CD8-positive, alpha-beta memory T cell (primary cell): ENCODE measurements around the gene PJA2. TPM values are rescaled to one million over a fixed set of nuclear protein-coding genes. Genes with fewer than 3 reads are reported as not detected.
"Not testable (repeated sequence)": the region's sequence is repeated elsewhere in the genome, so short reads cannot be mapped to it uniquely, and the experiment has no call there.

Source experiments
- CTCF ChIA-PET: fragments of 350-600 bp; sonication (Branson Sonifier 250); formaldehyde crosslinking; loops from one replicate; lab custom pipeline; 2021; ENCODE audit warnings: antibody characterized with exemption; lab: Charles Lee
- POLR2A ChIA-PET: fragments of 350-600 bp; sonication (Branson Sonifier 250); formaldehyde crosslinking; loops from one replicate; lab custom pipeline; 2021; ENCODE audit warnings: antibody characterized with exemption; lab: Charles Lee
- DNase-seq, 5 donors: peaks; one replicate each; pipeline versions ENCODE4 v3.0.0 to v3.0.0-alpha.2; 2020 to 2022; ENCODE audit warnings: mixed read lengths in 1 of 5
- H3K27ac ChIP-seq: one replicate; pipeline ENCODE4 v1.7.0; 2013; ENCODE audit warnings: low read depth, mild to moderate bottlenecking, low read length, moderate library complexity
- H3K27me3 ChIP-seq: 2 replicates; pipeline ENCODE4 v1.7.0; 2013; ENCODE audit warnings: low read length, mild to moderate bottlenecking; ENCODE audit not compliant: insufficient read depth, poor library complexity, severe bottlenecking
- H3K36me3 ChIP-seq: 2 replicates; pipeline ENCODE4 v1.7.0; 2013; ENCODE audit warnings: mild to moderate bottlenecking, low read length, moderate library complexity; ENCODE audit not compliant: insufficient read depth
- H3K4me1 ChIP-seq: 2 replicates; pipeline ENCODE4 v1.7.0; 2013; ENCODE audit warnings: mild to moderate bottlenecking, low read length, moderate library complexity; ENCODE audit not compliant: insufficient read depth
- H3K4me3 ChIP-seq: 2 replicates; pipeline ENCODE4 v1.7.0; 2013; ENCODE audit warnings: mild to moderate bottlenecking, low read length
- H3K9me3 ChIP-seq: 2 replicates; pipeline ENCODE4 v1.7.0; 2013; ENCODE audit warnings: mild to moderate bottlenecking, low read length
- H3K27ac Mint-ChIP-seq, 8 donors: one replicate each; pipeline ENCODE4 v1.8.0; 2020 to 2021; ENCODE audit warnings: mixed read lengths in 8 of 8, mild to moderate bottlenecking in 6 of 8, inconsistent platforms in 3 of 8, moderate library complexity in 3 of 8
- H3K27me3 Mint-ChIP-seq, 2 donors: one replicate each; pipeline ENCODE4 v1.8.0; 2020 to 2021; ENCODE audit warnings: mixed read lengths in 2 of 2, mild to moderate bottlenecking in 1 of 2, moderate library complexity in 1 of 2
- H3K36me3 Mint-ChIP-seq, 3 donors: one replicate each; pipeline ENCODE4 v1.8.0; 2020 to 2021; ENCODE audit warnings: mixed read lengths in 3 of 3, inconsistent platforms in 1 of 3, mild to moderate bottlenecking in 1 of 3
- H3K4me1 Mint-ChIP-seq, 3 donors: one replicate each; pipeline ENCODE4 v1.8.0; 2020 to 2021; ENCODE audit warnings: mixed read lengths in 3 of 3, inconsistent platforms in 1 of 3, mild to moderate bottlenecking in 1 of 3
- H3K4me3 Mint-ChIP-seq, 7 donors: one replicate each; pipeline ENCODE4 v1.8.0; 2020 to 2021; ENCODE audit warnings: mixed read lengths in 7 of 7, mild to moderate bottlenecking in 6 of 7, moderate library complexity in 4 of 7, inconsistent platforms in 2 of 7
- H3K9me3 Mint-ChIP-seq, 5 donors: one replicate each; pipeline ENCODE4 v1.8.0; 2020 to 2022; ENCODE audit warnings: mixed read lengths in 5 of 5, mild to moderate bottlenecking in 3 of 5, moderate library complexity in 2 of 5, inconsistent platforms in 1 of 5
- polyA plus RNA-seq: library from polyadenylated mRNA; unstranded; fragments of 300-500 nt; fragmentation: Illumina TruSeq; gene quantifications from one replicate; pipeline ENCODE4 v1.2.3, GENCODE V29; 2021
- total RNA-seq, 2 experiments: library from RNA; stranded (reverse); gene quantifications; one replicate each; pipeline ENCODE4 v1.2.3, GENCODE V29; 2021

The PJA2 gene
- total and polyA plus RNA-seq, 3 experiments from 2014 or later, result 37.5 to 54.8 (median 39.5) TPM

- no peak overlapping the region for H3K4me3 Mint-ChIP-seq
- ChIA-PET CTCF (no interaction called here), POLR2A (no interaction called here)
- DNase-seq, result no peak
- H3K27ac ChIP-seq, result no peak overlapping the region
- H3K27ac Mint-ChIP-seq, result no peak overlapping the region
- H3K36me3 ChIP-seq, result no peaks in the 10 kb centered on the region
- H3K4me1 Mint-ChIP-seq, result no peaks in the 10 kb centered on the region
- H3K4me3 ChIP-seq, result no peak overlapping the region
- peaks cover 0 to 3% (median 0%) of the 10 kb centered on the region in 5 donors for H3K9me3 Mint-ChIP-seq
- peaks cover 3 to 9% (median 8%) of the 10 kb centered on the region in 3 donors for H3K36me3 Mint-ChIP-seq
- no peaks in the 10 kb centered on the region for H3K9me3 ChIP-seq
- H3K4me1 ChIP-seq, result no peaks in the 10 kb centered on the region
- no peaks in the 10 kb centered on the region for H3K27me3 Mint-ChIP-seq
- no peaks in the 10 kb centered on the region for H3K27me3 ChIP-seq
Measured at GRCh38 chr5:109299557-109299956, 110.2 kb downstream of the PJA2 start.

GRCh38 chr5:109298794-109299193, 111.0 kb downstream of the PJA2 start:
- Mint-ChIP-seq H3K4me3 (no peak overlapping the region), H3K36me3 (peaks cover 3 to 15% (median 13%) of the 10 kb centered on the region in 3 donors), H3K4me1 (no peaks in the 10 kb centered on the region), H3K27ac (no peak overlapping the region), H3K9me3 (peaks cover 0 to 3% (median under 1%) of the 10 kb centered on the region in 5 donors), H3K27me3 (no peaks in the 10 kb centered on the region)
- ChIA-PET CTCF (no interaction called here), POLR2A (no interaction called here)
- Histone ChIP-seq H3K27me3 (no peaks in the 10 kb centered on the region), H3K4me1 (no peaks in the 10 kb centered on the region), H3K36me3 (no peaks in the 10 kb centered on the region), H3K27ac (no peak overlapping the region), H3K4me3 (no peak overlapping the region), H3K9me3 (no peaks in the 10 kb centered on the region)
- DNase-seq, result no peak

GRCh38 chr5:109297900-109298299, 111.9 kb downstream of the PJA2 start:
- Histone ChIP-seq H3K36me3 (no peaks in the 10 kb centered on the region), H3K9me3 (no peaks in the 10 kb centered on the region), H3K4me3 (no peak overlapping the region), H3K27me3 (no peaks in the 10 kb centered on the region), H3K4me1 (no peaks in the 10 kb centered on the region), H3K27ac (no peak overlapping the region)
- Mint-ChIP-seq H3K4me3 (no peak overlapping the region), H3K36me3 (peaks cover 9 to 24% (median 16%) of the 10 kb centered on the region in 3 donors), H3K27ac (no peak overlapping the region), H3K4me1 (no peaks in the 10 kb centered on the region), H3K27me3 (no peaks in the 10 kb centered on the region), H3K9me3 (peaks cover 0 to 9% (median 4%) of the 10 kb centered on the region in 5 donors)
- POLR2A ChIA-PET, result no interaction called here
- CTCF ChIA-PET, result no interaction called here
- no peak for DNase-seq

- Mint-ChIP-seq H3K27me3 (peaks cover 0 to 1% of the 10 kb centered on the region in 2 donors), H3K9me3 (peaks cover 16 to 26% (median 20%) of the 10 kb centered on the region in 5 donors), H3K27ac (no peak overlapping the region), H3K4me3 (no peak overlapping the region), H3K4me1 (no peaks in the 10 kb centered on the region), H3K36me3 (peaks cover 14 to 66% (median 56%) of the 10 kb centered on the region in 3 donors)
- DNase-seq, result no peak
- ChIA-PET POLR2A (no interaction called here), CTCF (no interaction called here)
- Histone ChIP-seq H3K36me3 (no peaks in the 10 kb centered on the region), H3K27me3 (no peaks in the 10 kb centered on the region), H3K4me1 (no peaks in the 10 kb centered on the region), H3K9me3 (peaks cover 6% of the 10 kb centered on the region), H3K27ac (no peak overlapping the region), H3K4me3 (no peak overlapping the region)
Measured at GRCh38 chr5:109291090-109291489, 118.7 kb downstream of the PJA2 start.

- H3K36me3 Mint-ChIP-seq, result peaks cover 15 to 74% (median 61%) of the 10 kb centered on the region in 3 donors
- CTCF ChIA-PET, result no interaction called here
- no peaks in the 10 kb centered on the region for H3K27me3 ChIP-seq
- no peak overlapping the region for H3K4me3 ChIP-seq
- no peaks in the 10 kb centered on the region for H3K4me1 ChIP-seq
- no peak for DNase-seq
- POLR2A ChIA-PET, result no interaction called here
- no peak overlapping the region for H3K4me3 Mint-ChIP-seq
- H3K9me3 ChIP-seq, result peaks cover 10% of the 10 kb centered on the region
- H3K4me1 Mint-ChIP-seq, result no peaks in the 10 kb centered on the region
- H3K9me3 Mint-ChIP-seq, result peaks cover 25 to 33% (median 28%) of the 10 kb centered on the region in 5 donors
- no peak overlapping the region for H3K27ac Mint-ChIP-seq
- no peak overlapping the region for H3K27ac ChIP-seq
- H3K36me3 ChIP-seq, result no peaks in the 10 kb centered on the region
- peaks cover 0 to 1% of the 10 kb centered on the region in 2 donors for H3K27me3 Mint-ChIP-seq
Measured at GRCh38 chr5:109290231-109290630, 119.5 kb downstream of the PJA2 start.

- POLR2A ChIA-PET, DNase-seq, H3K27me3 ChIP-seq, H3K4me1 ChIP-seq, H3K4me3 ChIP-seq, H3K36me3 ChIP-seq, H3K27ac Mint-ChIP-seq, CTCF ChIA-PET, H3K27me3 Mint-ChIP-seq, H3K27ac ChIP-seq, H3K4me1 Mint-ChIP-seq: not testable (repeated sequence)
- Mint-ChIP-seq H3K9me3 (peaks cover 33 to 48% (median 43%) of the 10 kb centered on the region in 5 donors), H3K4me3 (peak overlapping the region in 1 of 7 donors; percentile 2), H3K36me3 (peaks cover 24 to 74% (median 57%) of the 10 kb centered on the region in 3 donors)
- H3K9me3 ChIP-seq, result peaks cover 10% of the 10 kb centered on the region
Measured at GRCh38 chr5:109286628-109287027, 123.1 kb downstream of the PJA2 start.
